ENCODE results near the gene ZNRF4. TPM values are rescaled to one million over a fixed set of nuclear protein-coding genes. Genes with fewer than 3 reads are reported as not detected.

The ZNRF4 gene
- total RNA-seq, 1 experiment from 2014 or later = not detected

- H3K4me3 Mint-ChIP-seq (ENCODE audit: low read depth, unreplicated experiment) = no peak overlapping the region
- H3K4me1 Mint-ChIP-seq (ENCODE audit: low read depth, unreplicated experiment) = no peaks in the 10 kb centered on the region
- H3K27me3 Mint-ChIP-seq (ENCODE audit: unreplicated experiment) = peaks cover 32% of the 10 kb centered on the region
- H3K27ac Mint-ChIP-seq (ENCODE audit: unreplicated experiment) = no peak overlapping the region
- DNase-seq = no peak
- intact Hi-C loops (cut with micrococcal nuclease; ENCODE audit: unreplicated experiment) = no loop called here
- no peak for TF ChIP-seq CTCF (IDR thresholded peaks at IDR 0.05; ENCODE audit: unreplicated experiment)
- no peaks in the 10 kb centered on the region for H3K9me3 Mint-ChIP-seq (ENCODE audit: low read depth, unreplicated experiment)
- no peaks in the 10 kb centered on the region for H3K36me3 Mint-ChIP-seq (ENCODE audit: insufficient read depth, unreplicated experiment)
- no TSS peak for BruUV-seq (replicated peaks)
- CTCF ChIA-PET = no interaction called here
Observed at GRCh38 chr19:5473646-5474045, 18.4 kb downstream of the ZNRF4 start.

GRCh38 chr19:5477451-5478215 is 22.4 kb downstream of the ZNRF4 start:
- Mint-ChIP-seq H3K9me3 (ENCODE audit: low read depth, unreplicated experiment) (peaks cover 5% of the 10 kb centered on the region), H3K36me3 (ENCODE audit: insufficient read depth, unreplicated experiment) (peaks cover 6% of the 10 kb centered on the region), H3K27me3 (ENCODE audit: unreplicated experiment) (peaks cover 63% of the 10 kb centered on the region), H3K4me3 (ENCODE audit: low read depth, unreplicated experiment) (no peak overlapping the region), H3K27ac (ENCODE audit: unreplicated experiment) (no peak overlapping the region), H3K4me1 (ENCODE audit: low read depth, unreplicated experiment) (peaks cover 6% of the 10 kb centered on the region)
- TF ChIP-seq CTCF (IDR thresholded peaks at IDR 0.05; ENCODE audit: unreplicated experiment) = no peak
- BruUV-seq (replicated peaks) = no TSS peak
- no peak for DNase-seq
- intact Hi-C loops (cut with micrococcal nuclease; ENCODE audit: unreplicated experiment) = no loop called here
- CTCF ChIA-PET = interaction anchor here (0.6 to 0.7 kb wide), 2 partner anchors 45 to 59 kb away, joined by 3 to 4 read pairs; no protein-coding TSS in a partner anchor

GRCh38 chr19:5478241-5478924 is 23.2 kb downstream of the ZNRF4 start:
- H3K36me3 Mint-ChIP-seq (ENCODE audit: insufficient read depth, unreplicated experiment) = peaks cover 8% of the 10 kb centered on the region
- CTCF ChIA-PET = interaction anchor here (0.6 to 0.7 kb wide), 2 partner anchors 46 to 60 kb away, joined by 3 to 4 read pairs; no protein-coding TSS in a partner anchor
- peaks cover 6% of the 10 kb centered on the region for H3K4me1 Mint-ChIP-seq (ENCODE audit: low read depth, unreplicated experiment)
- H3K27me3 Mint-ChIP-seq (ENCODE audit: unreplicated experiment) = peaks cover 68% of the 10 kb centered on the region
- no peak overlapping the region for H3K4me3 Mint-ChIP-seq (ENCODE audit: low read depth, unreplicated experiment)
- no TSS peak for BruUV-seq (replicated peaks)
- intact Hi-C loops (cut with micrococcal nuclease; ENCODE audit: unreplicated experiment) = no loop called here
- H3K9me3 Mint-ChIP-seq (ENCODE audit: low read depth, unreplicated experiment) = peaks cover 5% of the 10 kb centered on the region
- no peak for DNase-seq
- TF ChIP-seq CTCF (IDR thresholded peaks at IDR 0.05; ENCODE audit: unreplicated experiment) = no peak
- no peak overlapping the region for H3K27ac Mint-ChIP-seq (ENCODE audit: unreplicated experiment)

GRCh38 chr19:5478925-5479588 is 23.8 kb downstream of the ZNRF4 start:
- Mint-ChIP-seq H3K4me3 (ENCODE audit: low read depth, unreplicated experiment) (no peak overlapping the region), H3K27me3 (ENCODE audit: unreplicated experiment) (peaks cover 64% of the 10 kb centered on the region), H3K27ac (ENCODE audit: unreplicated experiment) (no peak overlapping the region), H3K36me3 (ENCODE audit: insufficient read depth, unreplicated experiment) (peaks cover 8% of the 10 kb centered on the region), H3K4me1 (ENCODE audit: low read depth, unreplicated experiment) (peaks cover 6% of the 10 kb centered on the region), H3K9me3 (ENCODE audit: low read depth, unreplicated experiment) (peaks cover 5% of the 10 kb centered on the region)
- CTCF ChIA-PET = no interaction called here
- TF ChIP-seq CTCF (IDR thresholded peaks at IDR 0.05; ENCODE audit: unreplicated experiment) = no peak
- no peak for DNase-seq
- intact Hi-C loops (cut with micrococcal nuclease; ENCODE audit: unreplicated experiment) = no loop called here
- no TSS peak for BruUV-seq (replicated peaks)

Measured in Calu3 (cell line).